HG03460 (cell line): Measurements from ENCODE around the gene BCL2A1.
"Not testable (repeated sequence)": the region's sequence is repeated elsewhere in the genome, so short reads cannot be mapped to it uniquely, and the experiment has no call there.

Experiments used
- ATAC-seq: cut with Tn5 transposase; IDR thresholded peaks from one replicate; pipeline ENCODE4 v1.9.1; 2021; ENCODE audit not compliant: unreplicated experiment

The BCL2A1 gene

DNA sequence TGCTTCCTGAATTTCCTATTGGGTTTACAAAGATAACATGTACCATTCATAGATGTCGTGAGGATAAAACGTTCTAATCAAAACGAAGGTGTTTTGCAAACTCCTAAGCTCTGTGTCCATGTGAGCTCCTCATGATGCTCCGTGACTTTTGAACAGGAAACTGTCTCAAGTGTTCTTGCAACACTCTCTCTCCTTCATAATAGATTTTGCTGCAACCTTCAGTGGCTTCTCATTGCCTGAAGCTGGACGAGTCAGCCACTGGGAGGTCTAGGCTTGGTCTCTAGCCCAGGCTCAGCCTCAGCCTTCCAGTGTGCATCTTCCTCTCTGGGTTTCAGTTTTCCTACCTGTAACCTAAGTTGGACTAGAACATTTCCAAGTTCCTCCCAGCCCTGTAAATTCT is 18.7 kb upstream of the BCL2A1 start:
- ATAC-seq, result no peak

DNA sequence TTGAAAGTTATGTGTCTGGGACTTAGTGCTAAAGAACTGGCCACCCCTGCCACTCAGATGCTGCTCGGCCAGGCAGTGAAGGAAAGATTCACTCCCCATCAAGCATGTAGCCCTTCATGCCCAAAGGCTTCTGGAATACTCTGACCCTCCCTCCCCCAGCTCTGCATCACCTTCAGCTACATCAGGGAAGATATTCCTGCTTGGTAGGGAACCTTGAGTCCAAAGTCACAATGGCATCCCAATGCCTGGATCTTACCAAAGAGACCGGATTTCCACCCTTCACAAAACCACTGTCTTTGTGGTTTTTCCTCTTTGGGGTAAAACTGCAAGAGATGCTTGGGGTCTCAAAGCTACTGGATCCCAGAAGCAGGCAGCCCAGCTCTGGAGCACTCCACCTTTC is 18.2 kb upstream of the BCL2A1 start:
- no peak for ATAC-seq

- no peak for ATAC-seq
Measured at GRCh38 chr15:79988448-79989117, 17.6 kb upstream of the BCL2A1 start.

- ATAC-seq, result no peak
Measured at GRCh38 chr15:79987969-79988368, 17.0 kb upstream of the BCL2A1 start.

DNA sequence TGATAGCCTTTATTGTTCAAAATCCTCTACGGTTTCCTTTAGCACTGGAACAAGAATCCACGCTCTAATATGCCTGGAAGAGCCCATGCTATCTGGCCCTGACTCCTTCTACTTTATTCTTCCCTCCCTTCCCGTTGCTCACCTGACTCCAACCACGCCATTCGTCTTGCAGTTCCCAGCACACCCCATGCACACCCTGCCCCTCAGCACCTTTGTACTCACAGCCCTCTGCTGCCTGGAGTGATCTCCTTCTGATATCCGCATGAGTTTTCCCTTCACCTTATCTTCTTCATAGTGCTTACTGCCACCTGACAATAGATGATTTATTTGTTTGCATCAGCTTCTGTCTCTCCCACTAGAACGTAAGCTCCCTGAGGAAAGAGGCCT is 16.6 kb upstream of the BCL2A1 start:
- ATAC-seq, result no peak

- ATAC-seq, result peak; percentile 35
Measured at GRCh38 chr15:79981831-79982455, 10.9 kb upstream of the BCL2A1 start.

GRCh38 chr15:79978655-79979514 is 7.9 kb upstream of the BCL2A1 start:
- peak; percentile 56 for ATAC-seq

DNA sequence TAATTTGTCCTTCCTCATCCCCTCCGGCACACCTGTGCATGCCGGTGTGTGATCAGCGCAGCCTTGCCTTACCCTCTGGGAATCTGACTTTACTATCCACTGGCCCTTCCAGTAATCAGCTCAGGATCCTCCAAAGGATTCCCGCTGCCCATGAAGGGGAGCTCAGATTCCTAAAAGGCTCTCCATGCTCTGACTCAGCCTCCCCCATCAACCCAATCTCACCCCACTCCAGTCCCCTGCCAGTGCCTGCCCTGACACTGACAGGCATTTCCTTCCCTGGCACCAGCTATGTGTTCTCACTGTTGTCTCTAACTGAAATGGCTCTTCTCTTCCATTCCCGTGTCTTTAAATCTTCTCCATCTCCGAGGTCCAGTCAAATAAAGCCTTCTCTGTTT is 7.3 kb upstream of the BCL2A1 start:
- no peak for ATAC-seq

GRCh38 chr15:79977431-79978054 is 6.5 kb upstream of the BCL2A1 start:
- ATAC-seq, result peak; percentile 39

- no peak for ATAC-seq
Measured at GRCh38 chr15:79973456-79974195, 2.6 kb upstream of the BCL2A1 start.

DNA sequence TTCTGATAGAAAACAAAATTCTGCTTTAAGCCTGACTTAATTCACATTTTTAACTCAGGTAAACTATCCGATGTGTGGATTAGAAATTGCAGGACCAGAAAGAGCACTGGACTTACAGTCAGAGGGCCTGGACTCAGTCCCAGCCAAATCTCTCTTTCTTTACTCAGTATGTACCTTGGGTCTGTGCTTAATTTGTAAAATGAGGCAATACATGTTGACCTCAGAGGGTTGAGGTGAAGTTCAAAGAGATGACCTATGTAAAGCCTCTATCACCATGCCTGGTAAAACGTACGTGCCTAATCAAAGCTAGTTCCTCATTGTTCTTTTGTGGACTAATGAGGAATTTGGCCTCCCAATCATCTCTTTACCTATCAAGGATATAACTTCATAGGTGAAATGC is 1.9 kb upstream of the BCL2A1 start:
- ATAC-seq, result no peak

- ATAC-seq, result no peak
Measured at GRCh38 chr15:79970181-79970580, 815 bp downstream of the BCL2A1 start.

- ATAC-seq, result no peak
Measured at GRCh38 chr15:79969146-79969545, 1.9 kb downstream of the BCL2A1 start.

DNA sequence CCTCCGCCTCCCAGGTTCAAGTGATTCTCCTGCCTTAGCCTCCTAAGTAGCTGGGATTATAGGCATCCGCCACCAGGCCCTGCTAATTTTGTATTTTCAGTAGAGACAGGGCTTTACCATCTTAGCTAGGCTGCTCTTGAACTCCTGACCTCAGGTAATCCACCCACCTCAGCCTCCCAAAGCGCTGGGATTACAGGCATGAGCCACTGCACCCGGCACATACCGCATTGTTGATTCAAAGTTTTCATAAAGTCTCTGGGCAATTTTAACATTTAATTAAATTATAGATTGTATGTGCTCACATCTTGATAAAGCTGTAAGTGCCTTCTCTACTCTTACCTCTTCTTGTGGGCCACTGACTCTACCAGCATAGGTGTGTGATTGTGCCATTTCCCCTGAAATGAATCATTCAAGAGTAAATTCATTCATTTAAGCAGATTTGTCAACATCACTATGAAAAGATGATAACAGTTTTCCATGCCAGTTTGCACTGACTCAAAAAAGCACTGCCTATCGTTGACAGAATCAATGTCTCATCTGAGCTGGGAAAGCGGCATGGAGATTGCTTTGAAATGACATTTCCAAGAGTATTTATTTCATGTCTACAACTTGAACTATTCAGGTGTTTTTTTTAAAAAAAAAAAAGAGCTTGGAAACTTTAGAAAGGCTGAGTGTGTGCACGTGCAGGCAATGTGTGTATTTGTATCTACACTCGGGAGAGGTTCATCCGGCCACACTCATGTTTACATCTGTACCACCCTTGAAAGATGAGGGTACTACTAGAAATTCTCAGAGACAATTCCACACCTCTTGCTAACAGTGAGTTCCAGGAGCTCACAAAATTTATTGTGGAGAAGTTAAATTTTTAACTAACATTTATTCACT is 3.5 kb downstream of the BCL2A1 start:
- no peak for ATAC-seq

DNA sequence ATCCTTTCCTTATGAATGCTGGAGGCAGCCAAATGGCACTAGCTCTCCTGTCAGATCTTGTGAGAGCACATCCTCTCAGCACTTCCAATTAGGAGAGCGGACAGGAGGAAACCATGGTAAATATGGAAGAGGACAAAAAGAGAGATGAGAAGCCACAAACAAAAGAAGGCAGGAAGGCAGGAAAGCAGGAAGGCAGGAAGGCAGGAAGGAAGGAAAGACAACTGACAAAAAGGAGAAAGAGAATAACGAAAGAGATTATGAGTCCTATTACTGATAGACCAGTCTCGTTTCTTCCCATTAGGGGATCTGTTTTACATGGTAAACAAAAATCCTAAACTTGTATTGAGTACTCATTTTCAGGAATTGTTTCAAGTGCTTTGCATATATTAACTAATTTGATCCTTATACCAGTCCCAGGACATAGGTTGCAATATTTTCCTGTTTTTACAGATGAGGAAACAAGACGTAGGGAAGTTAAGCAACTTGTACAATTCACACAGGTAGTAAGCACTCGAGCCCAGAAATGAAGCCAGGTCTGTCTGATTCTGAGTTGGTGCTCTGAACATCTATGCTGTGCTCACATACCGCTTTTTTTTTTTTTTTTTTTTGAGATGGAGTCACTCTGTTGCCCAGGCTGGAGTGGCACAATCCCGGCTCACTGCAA is 4.2 kb downstream of the BCL2A1 start:
- no peak for ATAC-seq

DNA sequence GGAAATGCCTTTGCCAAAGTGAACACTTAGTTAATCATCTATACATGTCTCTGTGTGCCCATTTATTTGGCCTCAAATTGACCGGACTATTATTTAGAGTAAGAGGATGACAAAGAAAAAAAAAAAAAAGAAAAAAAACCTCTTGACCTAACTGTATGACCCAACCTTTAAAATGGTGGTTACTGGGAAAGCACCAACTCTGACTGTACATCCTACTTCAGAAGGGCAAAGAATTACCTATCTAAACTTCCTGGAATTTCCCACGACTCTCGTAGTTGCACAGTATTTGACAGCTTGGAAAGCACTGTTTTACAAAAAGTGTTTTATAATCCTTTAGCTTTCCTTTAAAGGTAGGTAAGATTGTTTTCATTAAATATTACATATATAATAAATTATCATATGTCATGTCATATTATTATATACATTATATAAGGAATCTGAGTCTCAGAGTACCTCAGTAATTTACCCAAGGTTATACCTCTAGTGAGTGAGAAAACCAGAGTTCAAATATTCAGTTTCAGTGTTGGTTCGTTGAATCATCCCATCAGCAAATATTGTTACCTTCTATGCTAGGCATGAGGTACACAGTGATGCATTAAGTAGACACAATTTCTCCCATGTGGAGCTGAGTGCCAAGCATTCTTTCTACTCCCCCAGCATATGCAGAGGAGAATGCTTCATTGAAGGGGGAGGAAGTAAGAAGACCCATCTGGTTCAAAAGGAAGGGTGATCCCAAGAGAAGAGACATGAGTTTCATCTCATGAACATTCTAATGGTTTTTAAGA is 5.0 kb downstream of the BCL2A1 start:
- no peak for ATAC-seq

DNA sequence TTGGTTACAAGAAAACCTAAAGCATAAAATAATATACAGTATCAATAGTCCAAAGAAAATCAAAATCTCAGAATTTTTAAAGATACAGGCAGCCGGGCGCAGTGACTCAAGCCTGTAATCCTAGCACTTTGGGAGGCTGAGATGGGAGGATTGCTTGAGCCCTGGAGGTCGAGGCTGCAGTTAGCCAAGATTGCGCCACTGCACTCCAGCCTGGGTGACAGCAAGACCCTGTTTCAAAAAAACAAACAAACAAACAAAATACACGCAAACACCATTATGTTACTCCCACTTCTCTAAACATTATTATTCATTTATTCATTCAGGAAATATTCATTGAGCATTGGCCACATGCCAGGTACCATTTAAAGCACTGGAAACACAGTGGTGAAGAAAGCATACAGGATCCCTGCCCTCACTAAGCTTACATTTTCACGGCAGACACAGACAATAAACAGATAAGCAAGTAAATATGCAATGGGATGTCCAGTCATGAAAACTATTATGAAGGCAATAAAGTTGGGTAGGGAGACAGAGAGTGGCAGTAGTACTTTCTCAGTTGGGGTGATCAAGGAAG is 6.7 kb downstream of the BCL2A1 start:
- ATAC-seq, result no peak

- not testable (repeated sequence) for ATAC-seq
Measured at GRCh38 chr15:79962921-79963320, 8.1 kb downstream of the BCL2A1 start.
